ENCODE measurements around the gene RBMY1D.

DNA sequence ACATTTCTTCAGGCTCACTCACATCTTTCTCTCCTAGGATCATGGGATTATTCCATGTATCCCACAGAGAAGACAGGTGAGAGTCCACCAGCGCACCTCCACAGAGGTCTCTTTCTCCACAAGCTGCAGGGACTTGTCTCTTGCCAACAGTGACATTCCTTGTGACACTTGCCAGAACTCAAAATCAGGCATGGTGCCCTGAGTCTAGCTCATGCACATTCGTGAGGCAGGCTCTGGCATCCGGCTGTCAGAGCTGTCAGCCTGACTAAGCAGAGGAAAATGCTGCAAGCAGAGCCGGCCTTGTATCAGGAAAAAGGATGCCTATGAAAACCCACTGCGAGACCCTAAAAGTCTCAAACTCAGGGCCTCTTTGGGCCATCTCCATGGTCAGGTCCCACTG, 54.8 kb downstream of the RBMY1D start:
- TF ChIP-seq, protein P1, sequence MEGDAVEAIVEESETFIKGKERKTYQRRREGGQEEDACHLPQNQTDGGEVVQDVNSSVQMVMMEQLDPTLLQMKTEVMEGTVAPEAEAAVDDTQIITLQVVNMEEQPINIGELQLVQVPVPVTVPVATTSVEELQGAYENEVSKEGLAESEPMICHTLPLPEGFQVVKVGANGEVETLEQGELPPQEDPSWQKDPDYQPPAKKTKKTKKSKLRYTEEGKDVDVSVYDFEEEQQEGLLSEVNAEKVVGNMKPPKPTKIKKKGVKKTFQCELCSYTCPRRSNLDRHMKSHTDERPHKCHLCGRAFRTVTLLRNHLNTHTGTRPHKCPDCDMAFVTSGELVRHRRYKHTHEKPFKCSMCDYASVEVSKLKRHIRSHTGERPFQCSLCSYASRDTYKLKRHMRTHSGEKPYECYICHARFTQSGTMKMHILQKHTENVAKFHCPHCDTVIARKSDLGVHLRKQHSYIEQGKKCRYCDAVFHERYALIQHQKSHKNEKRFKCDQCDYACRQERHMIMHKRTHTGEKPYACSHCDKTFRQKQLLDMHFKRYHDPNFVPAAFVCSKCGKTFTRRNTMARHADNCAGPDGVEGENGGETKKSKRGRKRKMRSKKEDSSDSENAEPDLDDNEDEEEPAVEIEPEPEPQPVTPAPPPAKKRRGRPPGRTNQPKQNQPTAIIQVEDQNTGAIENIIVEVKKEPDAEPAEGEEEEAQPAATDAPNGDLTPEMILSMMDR (IDR thresholded peaks at IDR 0.05), result no peak
- no peak for TF ChIP-seq POLR2A (IDR thresholded peaks at IDR 0.05)
